HPDE6-E6E7 (cell line): ENCODE data around the gene FOCAD.

Experiments
- DNase-seq: peaks from one replicate; pipeline ENCODE4 v3.0.0; 2011; ENCODE audit warnings: missing footprints; ENCODE audit errors: extremely low spot score

The FOCAD gene

DNA sequence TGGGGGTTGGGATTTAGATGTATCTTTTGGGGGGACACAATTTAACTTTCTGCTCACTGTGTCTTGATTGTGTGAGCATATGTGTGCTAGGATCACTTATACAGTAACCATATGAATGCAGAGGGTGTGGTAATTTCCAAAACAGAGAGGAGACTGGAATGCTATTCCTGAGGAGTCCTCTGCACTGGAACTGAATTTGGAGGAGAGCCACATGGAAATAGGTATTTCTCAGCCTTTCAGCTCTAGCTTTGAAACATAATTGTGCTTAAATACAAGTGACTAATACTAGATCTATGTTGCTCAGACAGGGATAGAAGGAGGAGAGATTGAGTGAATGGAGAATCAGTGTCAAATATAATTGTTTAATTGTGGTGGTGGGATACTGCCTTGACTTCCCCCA is 45.5 kb downstream of the FOCAD start:
- no peak for DNase-seq

DNA sequence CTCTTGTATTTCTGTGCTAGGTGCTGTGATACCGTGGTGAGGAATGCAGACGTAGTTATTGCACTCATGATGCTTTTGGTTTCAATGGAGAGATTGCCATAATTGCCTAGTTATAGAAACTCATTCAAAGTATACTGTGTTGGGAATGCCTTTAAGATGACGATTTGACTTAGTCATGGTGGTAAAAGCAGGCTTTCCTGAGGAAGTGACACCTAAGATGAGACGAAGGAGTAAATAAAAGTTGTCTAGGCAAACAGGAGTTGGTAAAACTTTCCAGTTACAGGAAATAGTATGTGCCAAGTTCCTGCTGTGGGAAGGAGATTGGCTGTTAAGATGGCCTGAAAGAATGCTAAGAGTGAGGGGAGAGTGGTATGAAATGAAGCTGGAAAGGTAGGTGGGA is 48.1 kb downstream of the FOCAD start:
- DNase-seq = peak; percentile 17

DNA sequence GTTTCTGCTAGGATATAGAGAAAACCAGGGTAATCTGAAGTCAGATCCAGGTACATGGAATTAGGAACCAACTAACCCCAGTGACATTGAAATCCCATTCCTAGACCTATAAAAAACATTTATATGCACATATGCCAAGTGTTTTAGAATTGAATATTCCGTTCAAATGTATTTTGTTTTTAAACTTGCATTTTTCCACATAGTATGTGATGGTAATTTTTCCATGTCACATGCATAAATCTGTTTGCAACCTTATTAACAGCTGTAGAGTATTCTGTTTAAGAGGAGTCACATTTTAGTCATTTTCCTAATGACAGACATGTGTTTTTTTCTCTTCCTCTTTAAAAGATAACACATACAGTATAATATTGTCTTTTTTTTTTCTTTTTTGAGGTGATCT is 50.2 kb downstream of the FOCAD start:
- no peak for DNase-seq

DNA sequence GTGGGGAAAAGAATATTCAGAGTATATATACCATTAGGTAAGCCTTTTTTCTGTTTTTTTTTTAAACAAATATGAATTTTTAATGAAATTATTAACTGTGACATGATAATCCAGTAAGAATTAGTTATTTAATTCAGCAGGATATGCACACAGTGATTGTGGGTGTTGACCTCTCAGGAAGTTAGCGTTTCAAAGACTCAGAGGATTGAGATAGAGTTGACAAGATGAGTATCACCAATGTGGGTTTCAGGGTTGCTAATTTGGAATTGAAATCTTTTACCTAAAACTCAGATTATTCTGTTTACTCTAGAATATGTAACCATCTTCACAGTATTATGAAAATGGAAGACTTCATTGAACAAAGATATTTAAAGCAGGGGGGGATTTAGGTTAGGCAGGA is 56.2 kb downstream of the FOCAD start:
- no peak for DNase-seq

DNA sequence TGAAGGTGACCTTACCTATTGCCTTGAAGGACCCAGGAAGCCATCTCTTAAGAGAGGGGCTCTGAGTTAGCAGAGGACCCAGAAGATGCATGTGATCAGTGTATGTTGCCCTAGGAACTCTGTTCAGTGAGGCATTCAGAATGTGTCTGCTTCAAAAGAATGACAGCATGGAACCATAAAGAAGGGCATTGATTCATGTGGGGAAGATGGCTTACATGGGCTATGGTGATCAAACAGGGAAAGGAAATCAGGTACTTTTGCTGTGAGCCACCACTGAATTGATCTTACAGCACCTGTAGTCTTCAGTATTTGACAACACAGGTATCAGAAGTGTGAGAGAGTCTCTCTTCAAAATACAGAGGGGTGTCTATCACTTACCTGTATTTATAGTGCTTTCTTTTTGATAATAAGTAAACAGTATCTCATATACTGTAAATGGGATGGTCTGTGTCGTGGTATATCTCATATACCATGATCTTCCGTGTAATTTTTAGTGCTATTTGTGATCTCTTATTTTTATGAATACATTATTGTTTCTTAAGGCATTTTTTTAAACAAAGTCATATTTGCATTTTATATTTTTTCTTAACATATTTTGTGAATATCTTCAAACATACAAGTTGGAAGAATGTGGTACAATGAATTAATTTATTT is 57.0 kb downstream of the FOCAD start:
- no peak for DNase-seq

DNA sequence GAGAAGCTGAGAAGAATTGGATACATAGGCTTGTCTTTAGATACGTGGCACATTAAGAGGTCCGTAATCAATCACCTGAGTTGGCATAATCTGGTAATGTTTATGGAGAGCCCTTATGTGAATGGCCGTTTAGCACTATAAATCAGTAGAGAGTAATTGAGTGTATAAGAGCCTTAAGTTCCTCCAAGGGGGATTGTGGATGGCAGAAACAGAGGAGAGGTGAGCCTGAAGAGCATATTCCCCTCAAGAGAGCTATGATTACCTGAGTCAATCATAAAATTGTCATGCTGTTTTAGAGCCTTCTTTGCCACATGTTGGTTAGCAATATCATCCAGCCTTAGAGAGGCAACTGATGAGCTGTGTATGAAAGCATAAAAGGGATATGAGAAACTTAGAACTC is 58.8 kb downstream of the FOCAD start:
- no peak for DNase-seq

DNA sequence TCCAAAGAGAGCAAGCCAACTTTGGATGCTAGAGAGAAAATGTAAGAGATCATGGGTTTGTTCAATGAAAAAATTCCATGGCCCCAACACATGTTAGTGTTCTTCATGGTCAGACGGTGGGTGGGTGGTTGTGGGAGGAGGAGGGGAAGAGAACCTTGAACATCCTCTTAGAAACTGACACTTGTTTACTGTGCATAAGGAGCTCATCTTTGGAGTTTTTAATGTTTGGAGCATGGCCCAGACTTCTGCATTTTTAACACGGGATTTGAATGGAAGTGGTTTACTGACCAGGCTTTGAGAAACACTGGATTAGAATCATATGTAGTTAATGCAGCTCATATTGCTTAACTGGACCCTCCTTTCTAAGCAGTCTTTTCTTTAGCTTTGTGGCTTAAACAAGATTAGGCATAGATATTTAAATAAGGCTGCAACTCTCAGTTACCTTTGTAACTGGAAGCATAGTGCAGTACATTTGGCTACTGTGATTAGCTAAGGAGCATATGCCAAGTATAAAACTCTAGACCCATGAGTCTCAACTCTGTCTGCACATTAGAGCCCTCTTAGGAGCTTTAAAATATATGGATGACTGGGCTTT is 60.1 kb downstream of the FOCAD start:
- DNase-seq = no peak

DNA sequence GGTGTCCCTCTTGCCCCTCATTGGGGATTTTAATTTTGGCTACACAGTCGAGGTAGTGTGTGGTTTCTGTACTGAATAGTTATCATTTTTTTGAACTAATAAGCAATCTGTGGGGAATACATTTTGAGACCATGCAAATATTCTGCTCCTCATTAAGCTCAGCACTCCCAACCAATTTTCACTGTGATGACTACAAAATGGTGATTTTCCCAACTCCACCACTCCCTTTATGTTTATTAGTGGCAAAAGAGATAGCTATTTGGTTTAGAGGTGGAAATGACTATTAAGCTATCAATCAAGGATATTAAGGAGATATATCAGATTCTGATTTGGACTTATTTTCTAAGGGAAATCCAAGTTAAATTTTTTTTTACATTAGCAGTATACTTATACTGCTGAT is 62.9 kb downstream of the FOCAD start:
- no peak for DNase-seq

DNA sequence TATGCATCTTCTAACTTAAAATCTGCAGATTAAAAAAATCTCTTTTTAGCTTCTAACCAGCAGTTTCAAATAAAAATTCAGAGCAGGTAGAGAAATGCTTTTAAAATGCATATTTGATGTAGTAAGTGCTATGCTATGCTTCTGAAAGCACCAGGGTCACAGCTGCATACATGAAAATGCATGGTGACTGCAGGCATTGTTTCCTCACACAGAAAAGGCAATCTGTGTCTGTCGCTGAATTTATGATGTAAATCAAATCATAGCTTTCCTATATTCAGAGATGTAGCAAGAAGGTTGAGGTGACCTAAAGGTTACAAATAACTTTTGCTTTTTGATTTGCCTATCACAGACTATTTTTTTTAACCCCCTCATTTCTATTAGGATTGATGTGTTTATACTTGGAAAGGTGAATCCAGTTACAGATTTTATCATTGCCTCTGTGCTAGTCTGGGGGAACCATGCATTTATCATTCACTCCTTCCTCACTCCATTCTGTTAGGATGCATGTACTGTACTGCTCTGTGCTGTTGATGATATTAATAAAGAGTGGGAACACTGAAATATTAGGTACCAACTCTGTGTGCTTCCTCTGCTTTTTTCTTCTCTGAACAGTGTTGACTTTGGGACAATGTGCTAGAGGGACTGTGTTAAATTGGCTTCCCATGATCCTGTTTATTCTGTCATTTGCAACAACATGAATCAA is 65.6 kb downstream of the FOCAD start:
- no peak for DNase-seq

DNA sequence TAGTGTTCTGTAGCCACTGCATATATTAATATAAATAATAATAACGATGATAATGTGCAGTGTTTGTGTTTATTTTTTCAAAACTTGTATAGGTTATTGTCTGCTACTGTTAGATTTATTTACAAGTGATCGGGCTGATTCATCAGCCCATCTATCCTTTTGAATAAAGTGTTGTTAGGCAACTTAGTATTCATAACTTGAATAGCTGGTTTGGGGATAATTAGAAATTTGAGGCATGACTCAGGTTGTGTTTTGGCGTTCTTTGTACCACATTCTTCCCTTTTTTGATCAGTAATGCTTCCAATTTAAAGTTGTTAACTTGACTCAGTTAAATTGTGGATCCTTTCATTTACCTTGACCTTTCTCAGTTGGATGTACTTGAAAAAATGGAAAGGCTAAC is 69.7 kb downstream of the FOCAD start:
- peak; percentile 49 for DNase-seq

DNA sequence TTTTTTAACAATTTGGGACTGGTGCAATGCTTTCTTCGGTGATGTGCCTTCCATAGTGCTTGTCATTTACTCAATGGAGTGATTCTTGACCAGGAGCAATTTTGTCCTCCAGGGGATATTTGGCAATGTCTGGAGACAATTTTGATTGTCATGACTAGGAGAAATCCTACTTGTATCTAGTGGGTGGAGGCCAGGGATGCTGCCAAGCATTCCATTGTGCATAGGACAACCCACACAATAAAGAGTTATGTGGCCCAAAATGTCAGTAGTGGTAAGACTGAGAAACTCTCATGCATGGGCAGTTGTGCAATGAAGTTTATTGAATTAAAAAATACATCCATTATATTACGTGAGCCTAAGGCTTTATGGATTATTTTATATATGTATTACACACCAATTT is 70.5 kb downstream of the FOCAD start:
- no peak for DNase-seq

DNA sequence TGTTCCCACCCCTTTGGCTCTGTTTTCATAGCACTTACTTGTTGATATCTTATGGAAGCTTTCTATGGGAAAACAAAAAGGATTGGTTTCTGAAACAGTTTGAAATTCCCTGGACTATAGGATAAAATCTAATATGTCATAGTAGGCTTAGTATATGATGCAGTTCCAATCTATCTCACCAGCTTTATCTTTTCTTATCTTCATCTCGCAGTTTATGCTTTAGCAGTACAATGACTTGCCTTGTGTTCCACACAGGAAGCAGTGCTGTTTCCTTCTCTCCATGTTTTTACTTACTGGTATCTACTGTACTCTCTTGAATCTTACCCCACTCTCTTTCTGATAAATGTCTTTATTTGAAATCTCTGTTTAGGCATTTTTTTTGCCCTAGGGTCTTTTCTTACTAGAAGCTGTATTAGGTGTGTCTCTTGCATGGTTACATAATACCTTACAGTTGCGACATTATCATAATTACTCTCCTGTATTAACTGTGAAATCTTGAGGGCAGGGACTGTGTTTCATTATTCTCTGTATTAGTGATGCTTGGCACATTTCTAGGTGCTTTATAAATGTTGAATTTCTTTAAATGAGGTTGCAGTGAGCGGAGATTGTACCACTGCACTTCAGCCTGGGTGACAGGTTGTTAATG is 76.3 kb downstream of the FOCAD start:
- DNase-seq = no peak

DNA sequence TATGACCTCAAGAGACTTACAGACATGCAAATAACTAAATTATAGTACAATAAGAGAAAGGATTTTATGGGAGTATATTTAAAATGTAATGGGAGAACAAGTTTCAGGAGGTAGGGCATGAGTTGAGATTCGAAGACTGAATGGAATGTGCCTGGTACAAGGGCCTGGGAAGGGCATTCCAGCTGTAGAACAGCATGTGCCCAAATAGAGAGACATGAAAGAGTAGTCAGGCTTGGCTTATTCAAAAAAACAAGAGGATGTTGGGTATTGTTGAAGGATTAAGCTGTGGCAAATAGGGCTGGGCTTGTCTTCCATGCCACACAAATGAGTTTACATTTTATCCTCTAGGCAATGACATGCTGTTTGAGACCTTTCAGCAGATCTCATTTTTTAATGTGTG is 86.9 kb downstream of the FOCAD start:
- DNase-seq = no peak

DNA sequence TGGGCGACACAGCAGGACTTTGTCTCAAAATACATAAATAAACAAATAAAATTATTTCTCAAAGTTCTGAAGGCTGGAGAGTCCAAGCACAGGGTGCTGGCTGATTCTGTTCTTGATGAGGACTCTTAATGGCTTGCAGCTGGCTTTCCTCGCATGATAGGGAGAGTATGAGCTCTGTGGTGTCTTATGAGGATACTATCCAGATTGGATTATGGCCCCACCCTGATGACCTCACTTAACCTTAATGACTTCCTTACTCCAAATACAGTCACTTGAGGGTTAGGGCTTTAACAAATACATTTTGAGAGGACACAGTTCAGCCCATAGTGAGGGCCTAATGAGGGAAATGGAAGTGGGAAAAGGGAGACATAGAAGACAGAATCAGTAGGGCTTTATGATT is 87.7 kb downstream of the FOCAD start:
- DNase-seq = no peak

DNA sequence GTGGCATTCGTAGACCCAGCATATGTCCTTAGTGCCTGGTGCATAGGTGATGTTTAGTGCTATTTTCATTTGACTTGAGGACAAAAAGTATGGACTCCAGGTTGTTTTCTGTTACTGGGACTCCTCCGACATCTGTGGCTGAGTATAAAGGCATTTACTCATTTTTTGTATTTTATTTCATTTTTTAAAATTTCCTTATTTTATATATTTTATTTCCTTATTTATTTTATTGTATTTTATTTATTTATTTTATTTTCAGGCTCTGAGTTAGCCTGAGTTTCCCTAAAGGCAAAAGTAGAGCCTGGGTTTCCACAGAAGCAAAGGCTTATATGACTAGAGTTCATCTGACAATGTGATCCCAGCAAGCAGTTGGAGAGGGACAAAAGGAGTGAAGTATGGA is 91.6 kb downstream of the FOCAD start:
- no peak for DNase-seq

DNA sequence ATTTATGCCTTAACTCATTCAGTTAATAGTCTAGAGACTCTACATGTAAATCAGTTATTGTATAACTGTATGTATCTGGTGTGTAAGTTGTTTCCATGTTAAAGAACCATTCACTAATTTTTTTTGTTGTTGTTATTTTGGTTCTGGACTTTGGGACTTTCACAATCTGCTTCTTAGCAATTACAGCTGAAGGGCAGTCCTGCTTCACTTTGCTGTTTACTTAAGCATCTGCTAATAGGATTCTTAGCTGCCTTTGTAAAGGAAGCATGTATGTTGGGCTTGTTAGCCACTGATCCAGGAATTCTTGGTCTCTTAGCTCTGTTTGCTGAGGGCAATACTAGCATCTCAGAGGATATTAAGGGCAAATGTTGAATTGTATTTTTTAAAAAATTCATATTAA is 97.0 kb downstream of the FOCAD start:
- no peak for DNase-seq

DNA sequence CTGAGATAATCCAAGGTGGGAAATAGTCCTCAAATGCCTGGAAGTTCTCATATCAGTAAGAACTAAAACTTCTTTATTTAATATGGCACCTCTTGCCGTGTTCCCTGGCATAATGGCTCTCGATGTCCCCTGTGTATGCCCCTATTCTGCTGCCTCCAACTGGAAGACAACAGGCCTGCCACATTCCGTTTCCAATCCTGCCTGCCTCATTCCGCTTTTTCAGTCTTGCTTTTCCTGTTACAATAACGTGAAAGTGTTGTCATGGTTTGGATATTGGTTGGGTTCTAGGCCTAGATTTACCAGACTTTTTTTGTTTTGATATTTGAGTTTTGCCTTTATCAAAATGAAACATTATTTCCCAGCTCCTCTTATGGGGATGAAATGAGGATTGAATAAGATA is 98.2 kb downstream of the FOCAD start:
- no peak for DNase-seq

DNA sequence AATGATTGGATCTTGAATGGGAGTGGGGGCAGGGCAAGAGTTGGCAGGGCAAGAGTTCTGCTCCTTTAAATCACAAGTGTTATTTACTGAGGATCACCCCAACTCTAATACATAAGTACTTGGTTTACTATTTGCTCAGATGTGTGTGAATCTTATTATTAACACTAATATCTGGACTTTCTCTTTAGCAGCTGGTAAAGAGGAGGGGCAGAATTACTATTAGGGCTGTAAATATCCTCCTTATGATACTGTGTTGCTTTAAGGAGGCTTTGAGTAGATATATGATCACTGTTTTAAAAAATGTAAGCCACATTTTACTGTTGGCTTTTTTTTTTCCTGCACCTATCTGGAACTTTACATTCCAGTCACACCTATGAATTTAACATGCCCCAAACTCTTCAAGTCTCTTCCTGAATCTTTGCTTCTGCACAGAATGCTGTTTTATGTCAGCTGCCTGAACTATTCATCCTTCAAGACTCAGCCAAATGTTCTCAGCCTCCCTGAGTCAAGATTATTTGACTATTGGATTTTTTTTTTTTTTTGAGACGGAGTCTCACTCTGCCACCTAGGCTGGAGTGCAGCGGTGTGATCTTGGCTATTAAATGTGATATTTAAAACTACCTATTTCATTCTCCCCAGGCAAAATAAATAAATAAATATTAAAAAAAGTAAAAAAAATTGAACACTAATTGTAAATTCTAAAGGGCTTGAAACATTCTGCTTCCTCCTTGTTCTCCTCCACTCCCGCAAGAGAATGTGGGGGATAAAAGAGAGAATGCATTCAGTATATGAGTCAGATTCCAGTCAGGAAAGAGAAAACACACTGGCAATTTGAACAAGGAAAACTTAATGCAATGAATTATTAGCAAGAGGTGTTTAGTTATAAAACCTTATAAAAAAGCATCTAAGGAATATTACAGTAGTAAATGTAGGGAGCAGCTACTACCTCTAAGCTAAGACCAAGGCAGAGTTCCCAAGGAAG is 99.3 kb downstream of the FOCAD start:
- no peak for DNase-seq

DNA sequence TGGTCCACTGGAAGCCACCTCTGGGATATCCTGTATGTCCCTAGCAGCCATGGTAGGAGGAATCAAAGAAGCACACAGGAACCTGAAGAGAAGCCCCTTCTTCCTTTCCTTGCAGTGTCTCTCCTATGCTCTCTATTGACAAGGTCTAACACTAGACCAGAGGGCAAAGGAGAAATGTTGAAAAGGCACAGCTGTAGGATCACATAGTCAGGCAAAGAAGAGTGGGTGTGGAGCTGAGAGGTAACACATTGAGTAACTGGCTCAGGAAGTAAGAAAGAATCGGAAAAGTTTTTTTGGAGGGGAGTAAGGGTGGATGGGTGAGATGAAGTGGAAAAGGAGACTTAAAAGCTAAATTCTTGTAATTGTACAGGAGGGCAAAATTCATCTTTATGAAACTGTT is 100.1 kb downstream of the FOCAD start:
- DNase-seq = no peak

DNA sequence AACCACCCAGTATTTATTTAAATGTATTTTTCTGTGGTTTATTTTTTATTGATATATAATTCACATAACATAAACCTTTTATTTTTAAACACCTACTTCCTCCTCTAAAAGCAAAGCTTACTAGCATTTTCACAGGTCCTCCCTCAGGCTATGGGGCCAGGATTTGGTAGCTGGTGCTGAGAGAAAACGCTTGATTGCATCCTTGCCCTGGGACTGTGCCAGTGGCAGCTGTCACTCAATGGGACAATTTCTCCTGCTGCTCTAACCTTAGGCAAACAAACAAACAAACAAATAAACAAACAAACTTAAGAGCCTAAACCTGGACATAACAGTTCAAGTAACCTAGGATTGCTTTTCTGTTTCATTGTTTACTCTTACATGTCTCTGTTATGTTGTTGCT is 102.7 kb downstream of the FOCAD start:
- no peak for DNase-seq

DNA sequence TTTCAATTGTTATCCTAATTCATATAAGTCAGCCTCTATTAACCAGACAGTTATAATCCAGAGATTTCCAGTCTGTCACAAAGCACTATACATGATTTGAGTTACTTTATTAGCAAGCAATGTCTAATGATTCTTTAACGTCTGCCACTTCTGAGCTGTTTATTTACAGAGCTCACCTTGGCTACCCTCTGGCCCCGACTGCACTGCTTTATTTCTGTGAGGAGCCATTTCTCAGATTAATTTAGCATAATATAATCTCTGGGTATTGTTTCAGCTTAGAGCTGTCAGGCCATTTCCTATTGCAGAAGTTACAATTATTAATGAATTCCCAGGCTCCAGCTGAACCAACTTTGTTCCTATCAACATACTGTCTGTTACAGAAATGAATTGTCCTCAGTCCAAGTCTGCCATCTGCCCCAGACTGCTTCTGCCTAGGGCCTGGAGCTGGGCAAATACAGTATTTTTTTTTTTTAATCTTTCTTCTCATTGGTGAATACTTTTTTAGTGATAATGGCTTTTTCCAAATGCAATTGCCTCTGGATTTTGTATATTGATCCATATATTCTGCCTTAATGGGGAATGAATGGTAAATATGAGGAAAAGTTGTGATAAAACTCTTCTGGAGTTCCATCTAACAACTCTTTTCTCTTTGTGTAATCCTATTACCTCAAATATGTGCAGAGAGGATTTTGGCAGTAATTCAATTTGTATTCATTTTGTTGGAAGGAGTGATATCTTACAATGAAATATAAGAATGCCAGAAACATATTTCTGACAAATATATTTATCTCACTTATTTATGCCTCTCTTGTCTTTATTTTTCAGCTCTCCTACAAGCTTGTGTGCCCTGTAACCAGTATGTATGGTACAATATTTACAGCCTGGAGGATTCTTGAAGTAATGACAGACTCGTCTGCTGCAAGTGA is 104.7 kb downstream of the FOCAD start:
- DNase-seq = no peak
